Neural cell (in vitro differentiated cells): ENCODE data around the gene EN1. TPM values are rescaled to one million over a fixed set of nuclear protein-coding genes. Genes with fewer than 3 reads are reported as not detected.

Source experiments
- H2AFZ ChIP-seq: fragments of 200-600, 300-800 bp; sonication (generic), shearing (Covaris generic); 2 replicates; pipeline ENCODE4 v1.6.0; 2014; ENCODE audit warnings: low read depth, mild to moderate bottlenecking, antibody characterized with exemption, low read length, moderate library complexity
- H3F3A ChIP-seq: fragments of 200-600 bp; shearing (Covaris generic); 2 replicates; pipeline ENCODE4 v1.6.1; 2016; ENCODE audit warnings: mild to moderate bottlenecking, moderate library complexity, mixed read lengths, antibody characterized with exemption, low read length; ENCODE audit not compliant: insufficient read depth, poor library complexity, severe bottlenecking
- H3K27ac ChIP-seq: fragments of 200-600, 300-800 bp; sonication (generic), shearing (Covaris generic); 2 replicates; pipeline ENCODE4 v1.5.1; 2014; ENCODE audit warnings: mild to moderate bottlenecking, low read length, moderate library complexity
- H3K27me3 ChIP-seq: fragments of 300-800, 200-600 bp; sonication (generic), shearing (Covaris generic); 2 replicates; pipeline ENCODE4 v1.6.0; 2014; ENCODE audit warnings: mild to moderate bottlenecking, low read depth, low read length, moderate library complexity; ENCODE audit not compliant: insufficient read depth
- H3K36me3 ChIP-seq: fragments of 300-800, 200-600 bp; sonication (generic), shearing (Covaris generic); 2 replicates; pipeline ENCODE4 v1.5.1; 2014; ENCODE audit warnings: mild to moderate bottlenecking, antibody characterized with exemption, low read length, moderate library complexity; ENCODE audit not compliant: insufficient read depth
- H3K4me2 ChIP-seq: fragments of 300-800, 200-600 bp; sonication (generic), shearing (Covaris generic); 2 replicates; pipeline ENCODE4 v1.6.0; 2014; ENCODE audit warnings: mild to moderate bottlenecking, low read length
- H3K4me3 ChIP-seq: fragments of 300-800, 200-600 bp; sonication (generic), shearing (Covaris generic); 2 replicates; pipeline ENCODE4 v1.5.1; 2014; ENCODE audit warnings: mild to moderate bottlenecking, low read length, moderate library complexity
- H3K79me2 ChIP-seq: fragments of 200-600 bp; shearing (Covaris generic); replicated peaks from 2 replicates; pipeline ENCODE4 v1.6.0; 2014; ENCODE audit warnings: mild to moderate bottlenecking, low read length, moderate library complexity; ENCODE audit not compliant: insufficient read depth
- H3K9ac ChIP-seq: fragments of 300-800, 200-600 bp; sonication (generic), shearing (Covaris generic); 2 replicates; pipeline ENCODE4 v1.6.1; 2016; ENCODE audit warnings: mild to moderate bottlenecking, low read length, mixed read lengths
- H3K9me2 ChIP-seq: fragments of 200-600 bp; shearing (Covaris generic); 2 replicates; pipeline ENCODE4 v1.6.1; 2016; ENCODE audit warnings: mild to moderate bottlenecking, low read length, mixed read lengths; ENCODE audit not compliant: insufficient read depth
- H3K9me3 ChIP-seq: fragments of 200-600, 300-800 bp; sonication (generic), shearing (Covaris generic); 2 replicates; pipeline ENCODE4 v1.6.1; 2016; ENCODE audit warnings: mild to moderate bottlenecking, mixed run types, low read length, moderate library complexity, mixed read lengths
- H4K20me1 ChIP-seq: fragments of 200-600 bp; shearing (Covaris generic); 2 replicates; pipeline ENCODE4 v1.6.1; 2016; ENCODE audit warnings: mild to moderate bottlenecking, mixed run types; ENCODE audit not compliant: insufficient read depth
- CTCF ChIP-seq: fragments of 450-650 bp; IDR thresholded peaks from 2 replicates; pipeline ENCODE4 v1.5.1; 2014; ENCODE audit warnings: antibody characterized with exemption, mild to moderate bottlenecking, moderate library complexity; ENCODE audit not compliant: poor library complexity, severe bottlenecking
- EP300 ChIP-seq: fragments of 450-650 bp; conservative IDR thresholded peaks from 2 replicates; pipeline ENCODE4 v1.6.1; 2014; ENCODE audit warnings: antibody characterized with exemption, mild to moderate bottlenecking, moderate library complexity; ENCODE audit not compliant: poor library complexity, severe bottlenecking
- EZH2 ChIP-seq: fragments of 200-600, 300-800 bp; shearing (Covaris generic), sonication (generic); IDR thresholded peaks from 2 replicates; pipeline ENCODE4 v1.6.1; 2014; ENCODE audit warnings: antibody characterized with exemption, low read length, borderline replicate concordance, mild to moderate bottlenecking; ENCODE audit not compliant: insufficient read depth, poor library complexity, severe bottlenecking
- MXI1 ChIP-seq: fragments of 450-650 bp; conservative IDR thresholded peaks from 2 replicates; pipeline ENCODE4 v1.6.1; 2014; ENCODE audit warnings: antibody characterized with exemption, mild to moderate bottlenecking; ENCODE audit not compliant: poor library complexity, severe bottlenecking
- POLR2AphosphoS5 ChIP-seq: IDR thresholded peaks from 2 replicates; pipeline ENCODE4 v1.6.1; 2012
- RAD21 ChIP-seq: fragments of 450-650 bp; conservative IDR thresholded peaks from 2 replicates; pipeline ENCODE4 v1.6.1; 2014; ENCODE audit warnings: antibody characterized with exemption, mild to moderate bottlenecking, moderate library complexity
- REST ChIP-seq: IDR thresholded peaks from 2 replicates; pipeline ENCODE4 v1.6.1; 2012; ENCODE audit warnings: borderline replicate concordance
- SMC3 ChIP-seq: fragments of 450-650 bp; conservative IDR thresholded peaks from 2 replicates; pipeline ENCODE4 v1.6.1; 2014; ENCODE audit warnings: antibody characterized with exemption, mild to moderate bottlenecking, moderate library complexity; ENCODE audit not compliant: poor library complexity
- TAF1 ChIP-seq: IDR thresholded peaks from 2 replicates; pipeline ENCODE4 v1.6.1; 2012; ENCODE audit warnings: low read depth
- polyA plus RNA-seq: library from polyadenylated mRNA; depleted of rRNA; stranded (reverse); fragments of >200 nt; gene quantifications from 2 replicates; pipeline ENCODE4 v1.2.3, GENCODE V29; 2014

The EN1 gene
- polyA plus RNA-seq, 1 donor from 2014 or later = not detected

- H3K27me3 ChIP-seq = peaks cover 94% of the 10 kb centered on the region
- peaks cover 5% of the 10 kb centered on the region for H3K9me3 ChIP-seq
- no peak overlapping the region for H3K4me2 ChIP-seq
- H3K9ac ChIP-seq = no peak overlapping the region
- no peaks in the 10 kb centered on the region for H3F3A ChIP-seq
- TF ChIP-seq REST (no peak), EZH2 (no peak), EP300 (no peak), MXI1 (no peak), POLR2AphosphoS5 (no peak), TAF1 (no peak), CTCF (no peak)
- H3K27ac ChIP-seq = no peak overlapping the region
- H3K36me3 ChIP-seq = no peaks in the 10 kb centered on the region
- no peaks in the 10 kb centered on the region for H3K79me2 ChIP-seq
- no peaks in the 10 kb centered on the region for H4K20me1 ChIP-seq
- no peak overlapping the region for H2AFZ ChIP-seq
- H3K9me2 ChIP-seq = no peaks in the 10 kb centered on the region
- H3K4me3 ChIP-seq = no peak overlapping the region
Measured at GRCh38 chr2:118861242-118861641, 13.8 kb upstream of the EN1 start.

DNA sequence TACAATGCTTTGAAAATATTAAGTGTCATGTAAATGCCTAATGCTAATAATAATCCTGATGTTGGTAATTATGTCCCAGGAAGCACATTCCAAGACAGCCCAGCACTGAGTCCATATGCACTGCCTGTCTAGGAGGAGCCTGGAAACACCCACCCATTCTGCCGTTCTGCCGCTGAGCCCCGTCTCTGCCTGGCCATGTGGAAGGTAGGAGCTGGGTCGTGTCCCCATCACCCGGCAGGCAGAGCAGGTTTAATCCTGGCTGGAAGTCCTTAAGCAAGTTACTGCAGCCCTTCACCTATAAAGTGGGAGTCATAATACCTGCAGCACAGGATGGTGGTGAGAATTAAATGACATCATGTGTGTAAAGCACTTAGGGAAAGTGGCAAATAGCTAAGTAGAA lies 13.1 kb upstream of the EN1 start:
- H3K4me2 ChIP-seq = no peak overlapping the region
- TF ChIP-seq POLR2AphosphoS5 (no peak), REST (no peak), SMC3 (no peak), TAF1 (no peak), MXI1 (no peak), EZH2 (no peak), EP300 (no peak), RAD21 (no peak), CTCF (no peak)
- no peak overlapping the region for H3K9ac ChIP-seq
- H3K27ac ChIP-seq = no peak overlapping the region
- H3K27me3 ChIP-seq = peaks cover 98% of the 10 kb centered on the region
- H4K20me1 ChIP-seq = no peaks in the 10 kb centered on the region
- H3K79me2 ChIP-seq = no peaks in the 10 kb centered on the region
- H3K9me2 ChIP-seq = no peaks in the 10 kb centered on the region
- peaks cover 5% of the 10 kb centered on the region for H3K9me3 ChIP-seq
- no peaks in the 10 kb centered on the region for H3K36me3 ChIP-seq
- no peaks in the 10 kb centered on the region for H3F3A ChIP-seq
- H2AFZ ChIP-seq = no peak overlapping the region
- no peak overlapping the region for H3K4me3 ChIP-seq
